Stimulated activated CD8-positive, alpha-beta memory T cell treated with anti-CD3 and anti-CD28 coated beads, Interleukin-2, amount 100 ng/mL, for 48 hours (primary cell): ENCODE results near the gene ARSG.
"Not testable (repeated sequence)": the region's sequence is repeated elsewhere in the genome, so short reads cannot be mapped to it uniquely, and the experiment has no call there.

Experiments used
- DNase-seq, 2 donors: peaks; one replicate each; pipeline ENCODE4 v3.0.0-alpha.2; 2020; ENCODE audit warnings: low read depth in 2 of 2

ARSG gene

DNA sequence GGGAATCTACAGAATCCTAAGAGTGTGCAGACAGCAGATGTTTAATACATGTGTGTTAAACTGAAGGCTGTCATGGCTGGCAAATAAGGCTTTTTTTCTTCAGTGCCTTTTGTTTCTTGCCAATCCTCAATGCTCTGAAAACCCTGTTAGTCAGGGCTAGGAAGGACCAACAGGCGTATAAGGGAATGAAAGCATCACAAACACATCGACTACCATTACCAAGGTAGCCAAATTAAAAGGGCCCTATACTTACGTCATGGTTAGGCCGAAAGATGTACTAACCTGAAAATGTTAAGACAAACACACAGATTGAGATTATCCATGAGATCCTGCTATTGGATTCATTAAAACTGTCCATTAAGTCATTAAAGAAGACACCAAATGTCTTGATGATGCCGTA, 13.5 kb upstream of the ARSG start:
- no peak for DNase-seq

DNA sequence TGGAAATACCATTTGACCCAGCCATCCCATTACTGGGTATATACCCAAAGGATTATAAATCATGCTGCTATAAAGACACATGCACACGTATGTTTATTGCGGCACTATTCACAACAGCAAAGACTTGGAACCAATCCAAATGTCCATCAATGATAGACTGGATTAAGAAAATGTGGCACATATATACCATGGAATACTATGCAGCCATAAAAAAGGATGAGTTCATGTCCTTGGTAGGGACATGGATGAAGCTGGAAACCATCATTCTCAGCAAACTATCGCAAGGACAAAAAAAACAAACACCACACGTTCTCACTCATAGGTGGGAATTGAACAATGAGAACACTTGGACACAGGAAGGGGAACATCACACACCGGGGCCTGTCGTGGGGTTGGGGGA, 9.3 kb upstream of the ARSG start:
- DNase-seq: not testable (repeated sequence)

DNA sequence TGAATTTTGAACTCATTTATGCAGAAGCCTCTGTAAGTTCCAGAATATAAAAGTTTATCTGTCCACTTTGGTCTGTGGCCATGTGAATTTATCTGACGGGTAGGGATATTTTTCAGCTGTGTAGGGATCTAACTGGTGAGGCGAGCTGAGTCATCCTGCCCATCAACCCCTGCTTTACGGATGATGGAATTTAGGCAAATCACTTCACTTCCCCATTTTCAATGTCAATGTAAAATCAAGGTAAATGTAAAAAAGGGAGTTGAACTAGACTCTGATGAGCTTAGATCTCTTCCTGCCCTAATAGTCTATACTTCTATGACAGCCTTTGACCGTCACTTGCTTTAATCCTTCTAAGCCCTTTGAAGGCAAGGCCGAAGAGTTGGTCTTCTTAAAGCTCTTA, 2.9 kb upstream of the ARSG start:
- no peak for DNase-seq

DNA sequence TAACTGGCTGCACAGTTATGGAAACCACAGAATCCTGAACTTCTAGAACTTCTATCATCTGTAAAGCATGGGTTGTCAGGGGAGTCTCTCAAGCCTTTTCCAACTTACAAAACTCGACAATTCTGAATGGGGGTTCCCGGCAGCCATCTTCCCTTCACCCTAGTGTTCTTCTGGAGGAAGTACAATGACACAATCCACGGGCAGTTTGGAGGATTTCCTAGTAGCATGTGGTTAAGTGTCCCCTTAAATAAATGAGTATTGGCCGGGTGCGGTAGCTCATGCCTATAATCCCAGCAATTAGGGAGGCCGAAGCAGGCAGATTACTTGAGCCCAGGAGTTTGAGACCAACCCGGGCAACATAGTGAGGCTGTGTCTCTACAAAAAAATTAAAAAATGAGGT, 2.5 kb upstream of the ARSG start:
- no peak for DNase-seq

DNA sequence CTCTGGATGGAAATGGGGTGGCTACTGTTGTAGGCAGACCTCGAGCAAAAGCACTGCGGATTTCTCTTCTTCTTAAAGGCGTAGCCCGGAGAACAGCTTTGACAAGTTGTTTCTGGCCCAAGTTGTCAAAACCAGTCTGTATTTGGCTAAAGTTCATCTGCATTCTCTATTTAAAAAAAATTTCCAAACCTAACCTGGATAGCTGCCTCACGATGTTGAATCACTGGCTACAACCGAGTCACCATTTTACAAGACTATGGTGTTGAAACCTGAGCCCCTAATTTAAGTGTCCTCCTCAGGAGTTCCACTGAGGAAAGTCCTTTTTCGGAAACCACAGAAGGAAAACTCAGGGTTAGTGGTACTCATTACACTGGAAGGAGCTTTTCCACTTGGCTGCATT, 1.8 kb upstream of the ARSG start:
- no peak for DNase-seq

DNA sequence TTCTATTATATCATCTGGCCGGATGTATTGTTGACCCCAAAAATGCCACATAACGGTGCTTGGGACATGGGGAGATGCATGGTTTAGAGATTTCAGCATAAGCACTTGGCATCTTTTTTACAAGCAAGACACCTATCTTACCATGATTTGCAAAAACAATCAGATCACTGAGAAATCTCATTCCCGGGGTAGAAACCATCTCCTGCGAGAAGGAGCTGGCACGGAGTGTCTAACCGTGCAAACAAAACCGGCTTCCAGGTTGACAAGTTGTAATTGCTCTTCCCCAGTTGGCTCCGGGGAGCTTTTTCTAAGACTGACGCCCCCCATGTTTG, 1.4 kb upstream of the ARSG start:
- no peak for DNase-seq

DNA sequence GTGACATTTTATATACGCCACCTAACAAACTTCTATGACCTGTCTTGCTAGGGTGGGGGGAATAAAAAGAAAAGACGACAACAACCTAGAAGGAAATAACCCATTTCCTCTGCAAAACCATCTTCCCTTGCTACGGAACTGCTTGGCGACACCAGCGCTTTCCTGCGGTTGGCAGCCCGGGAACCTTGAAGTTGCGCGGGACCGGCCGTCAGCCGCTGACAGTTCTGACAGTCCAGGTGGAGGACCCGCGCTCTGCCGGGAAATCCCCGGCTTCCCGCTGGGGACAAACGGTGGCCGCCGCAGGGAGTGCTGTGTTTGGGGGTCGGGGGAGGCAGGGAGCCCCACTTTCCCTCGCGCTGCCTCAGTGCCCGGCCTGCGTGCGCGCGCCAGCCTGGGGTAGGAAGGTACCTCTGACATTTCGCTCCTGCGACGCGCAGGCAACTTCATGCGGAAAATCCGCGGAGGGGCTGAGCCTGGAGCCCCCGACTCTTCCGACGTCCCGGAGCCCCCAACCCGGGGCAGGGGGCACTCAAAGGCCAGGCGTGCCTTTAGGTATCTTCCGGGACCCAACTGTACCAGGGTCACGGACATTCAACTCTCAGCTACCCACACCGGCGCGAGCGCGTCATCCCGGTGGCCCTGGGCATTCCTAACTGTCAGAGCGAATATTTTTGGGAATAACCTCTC, 884 bp upstream of the ARSG start:
- peak; percentile 29 to 38 for DNase-seq

DNA sequence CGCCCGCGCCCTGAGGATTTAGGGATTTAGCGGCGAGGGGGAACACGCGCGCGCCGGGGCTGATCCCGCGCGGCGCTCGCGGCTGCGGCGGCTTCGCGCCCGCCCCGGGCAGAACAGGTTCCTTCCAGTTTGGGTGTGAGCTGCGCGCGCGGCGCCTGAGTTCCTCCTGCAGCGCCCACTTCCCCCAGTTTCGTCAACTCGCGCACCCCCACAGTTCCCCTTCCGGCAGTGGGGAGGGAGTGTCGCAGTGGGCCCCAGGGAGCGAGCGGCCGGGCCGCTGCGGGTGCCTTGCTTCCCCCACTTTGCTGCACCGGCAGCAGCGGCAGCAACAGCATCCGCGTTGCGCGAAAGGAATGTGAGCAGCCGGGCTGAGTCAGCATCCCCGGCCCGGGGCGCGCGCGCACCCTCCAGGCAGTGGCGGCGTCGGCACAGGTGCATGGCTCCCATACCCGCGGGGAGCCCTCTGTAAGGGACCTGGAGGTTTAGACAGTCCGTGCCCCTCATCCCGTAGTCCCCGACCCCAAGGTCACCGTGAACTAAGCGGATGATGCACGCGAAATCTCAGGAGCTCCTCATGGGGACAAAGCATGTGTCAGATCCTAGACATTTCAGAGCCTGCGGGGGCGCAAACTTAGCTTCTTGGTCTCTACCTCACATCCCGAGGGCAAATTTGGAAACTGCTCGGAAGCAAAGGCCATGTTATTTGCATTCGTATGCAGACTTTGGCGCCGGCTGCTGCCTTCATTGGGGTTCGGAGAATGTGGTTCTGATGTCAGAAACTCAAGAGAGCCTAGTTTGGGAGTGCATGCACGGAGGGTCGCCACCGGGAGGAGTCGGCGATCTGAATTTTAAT, 767 bp downstream of the ARSG start:
- DNase-seq: peak; percentile 79 to 81

DNA sequence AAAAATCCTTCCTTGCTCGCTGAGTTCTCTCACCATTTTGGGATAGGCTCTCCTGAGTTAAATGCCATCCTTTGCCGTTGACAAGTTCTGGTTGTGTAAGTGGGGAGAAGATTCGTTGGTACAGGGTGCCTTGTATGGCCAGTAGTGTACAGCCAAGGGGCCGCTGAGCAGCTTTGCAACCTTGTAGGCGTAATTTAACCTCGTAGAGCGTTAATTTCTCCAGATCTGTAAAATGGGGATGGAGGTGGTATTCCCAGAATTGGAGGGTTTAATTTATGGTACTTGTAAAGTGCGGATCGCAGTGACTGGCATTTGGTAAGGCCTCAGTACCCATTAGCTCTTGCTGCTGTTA, 1.4 kb downstream of the ARSG start:
- no peak for DNase-seq

DNA sequence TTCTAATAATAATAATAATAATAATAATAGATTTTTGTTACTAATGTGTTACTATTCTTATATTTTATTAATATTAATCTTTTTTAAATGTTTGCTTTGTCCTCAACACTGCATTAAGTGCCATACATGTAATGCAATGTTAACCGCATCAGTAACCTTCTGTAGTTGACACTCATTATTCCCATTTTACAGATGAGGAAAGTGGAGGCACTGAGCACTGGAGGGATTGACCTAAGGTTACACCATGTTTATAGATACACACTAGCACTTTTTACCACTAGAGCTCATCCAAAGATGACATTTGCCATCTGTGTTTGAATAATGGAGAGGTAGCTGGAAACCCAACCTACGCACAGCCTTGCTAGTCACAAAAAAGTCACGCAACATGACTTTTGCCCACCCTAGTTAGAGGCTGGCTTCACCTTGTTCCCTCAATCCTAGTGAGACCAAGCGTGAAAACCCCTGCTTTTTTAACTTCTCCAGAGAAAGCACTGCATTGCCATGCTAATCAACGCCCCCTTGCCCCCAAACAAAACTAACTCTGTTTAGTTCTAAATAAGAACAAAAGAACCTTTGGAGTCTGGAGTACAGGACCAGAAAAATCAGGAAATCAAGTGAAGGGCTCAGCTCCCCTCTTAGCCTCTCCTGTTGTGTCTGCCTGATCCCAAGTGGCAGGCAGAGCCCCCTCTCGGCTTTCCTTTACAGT, 2.3 kb downstream of the ARSG start:
- no peak for DNase-seq

DNA sequence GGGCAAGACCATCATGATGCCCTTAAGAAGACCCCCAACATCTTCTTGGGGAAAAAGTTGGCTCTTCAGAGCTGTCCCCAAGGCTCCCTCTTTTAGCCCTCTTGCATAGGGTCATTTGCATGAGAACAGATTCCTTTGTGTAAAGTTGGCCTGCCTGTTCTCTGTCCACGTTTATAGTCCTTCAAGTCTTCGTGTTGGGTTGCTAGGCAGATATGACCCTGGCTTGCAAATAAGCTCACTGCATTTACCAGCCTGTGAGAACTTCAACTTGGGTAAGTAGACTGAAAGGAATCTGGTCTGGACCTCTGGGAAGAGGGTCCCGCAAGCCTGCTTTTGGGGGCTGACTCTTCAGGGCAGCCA, 2.9 kb downstream of the ARSG start:
- DNase-seq: no peak

DNA sequence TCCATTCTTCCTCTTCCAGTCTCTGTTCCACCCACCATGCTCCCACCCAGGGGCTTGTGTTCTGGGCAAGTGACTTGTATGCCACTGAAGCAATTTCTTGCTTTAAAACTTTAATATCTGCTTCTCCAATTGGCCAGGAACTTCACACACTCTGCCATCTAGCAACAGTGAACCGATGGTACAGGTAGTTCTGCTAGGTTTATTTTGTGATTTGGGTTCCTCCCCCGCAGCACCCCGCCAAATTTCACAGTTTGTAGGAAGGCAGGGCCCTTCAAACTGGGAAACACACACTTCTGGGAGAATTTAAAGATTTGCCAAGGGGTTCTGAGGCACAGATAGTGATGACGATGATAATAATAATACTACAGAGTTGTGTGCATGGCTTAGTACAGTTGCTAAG, 3.3 kb downstream of the ARSG start:
- DNase-seq: no peak

DNA sequence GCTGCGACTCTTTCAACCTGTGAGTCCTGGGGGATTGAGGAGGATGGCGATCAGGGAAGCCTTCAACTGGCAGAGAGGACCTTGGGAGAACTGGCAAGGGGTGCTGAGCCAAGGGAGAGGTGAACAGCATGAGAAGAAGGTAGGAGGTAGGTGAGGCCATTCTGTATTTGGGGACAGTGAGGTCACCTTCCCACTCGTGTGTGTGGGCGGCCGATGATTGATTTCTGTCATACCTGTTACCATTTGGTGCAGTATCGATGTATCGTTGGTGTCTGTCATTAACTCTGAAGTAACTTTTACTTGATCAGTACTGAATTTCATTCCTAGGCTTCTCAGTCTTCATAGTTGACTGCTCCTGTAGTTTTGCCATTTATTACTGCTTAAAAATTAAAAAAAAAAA, 3.8 kb downstream of the ARSG start:
- DNase-seq: peak; percentile 19 to 42

DNA sequence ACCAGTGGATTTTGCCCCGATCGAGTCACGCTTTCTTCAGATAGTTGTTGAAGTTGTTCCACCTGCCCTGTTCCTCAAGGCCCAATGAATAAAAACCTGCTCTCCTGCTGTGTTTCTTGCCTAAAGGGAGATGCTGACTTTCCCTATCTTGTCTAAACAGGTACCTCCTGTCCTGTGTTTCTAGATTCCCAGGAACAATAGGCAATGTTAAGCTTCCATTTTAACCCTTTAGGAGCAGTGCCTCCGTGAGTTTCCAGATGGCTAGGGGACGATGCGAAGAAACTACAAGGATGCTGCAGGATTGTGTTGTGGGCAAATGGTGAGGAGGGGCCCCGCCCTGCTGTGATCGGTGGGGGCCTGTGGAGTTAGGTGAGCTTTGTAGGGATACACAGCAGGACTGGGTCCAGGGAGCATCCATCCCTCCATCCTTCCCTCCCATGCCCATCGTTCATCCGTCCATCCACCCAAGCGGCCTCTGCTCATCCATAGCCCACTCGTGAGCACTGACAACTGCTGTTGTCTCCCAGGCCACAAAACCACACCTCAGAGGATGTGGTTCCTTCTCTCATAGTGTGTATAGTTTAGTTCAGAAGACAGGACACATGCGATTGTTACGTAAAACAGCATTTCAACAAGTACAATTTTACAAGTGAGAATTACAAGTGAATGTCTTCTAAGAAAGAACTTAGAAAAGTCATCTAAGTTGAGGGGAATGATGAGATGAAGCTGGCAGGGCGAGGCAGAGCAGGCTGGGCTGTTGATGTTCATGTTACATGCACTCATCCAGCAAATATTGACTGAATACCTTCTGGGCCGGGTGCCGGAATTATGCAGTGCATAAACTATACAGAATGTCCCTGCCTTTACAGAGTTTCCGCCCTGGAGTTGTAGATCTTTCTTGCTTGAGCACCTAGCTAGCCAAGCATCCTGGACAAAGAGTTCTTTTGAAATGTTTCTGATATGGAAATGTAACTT, 5.2 kb downstream of the ARSG start:
- peak in 1 of 2 donors; percentile 19 for DNase-seq

DNA sequence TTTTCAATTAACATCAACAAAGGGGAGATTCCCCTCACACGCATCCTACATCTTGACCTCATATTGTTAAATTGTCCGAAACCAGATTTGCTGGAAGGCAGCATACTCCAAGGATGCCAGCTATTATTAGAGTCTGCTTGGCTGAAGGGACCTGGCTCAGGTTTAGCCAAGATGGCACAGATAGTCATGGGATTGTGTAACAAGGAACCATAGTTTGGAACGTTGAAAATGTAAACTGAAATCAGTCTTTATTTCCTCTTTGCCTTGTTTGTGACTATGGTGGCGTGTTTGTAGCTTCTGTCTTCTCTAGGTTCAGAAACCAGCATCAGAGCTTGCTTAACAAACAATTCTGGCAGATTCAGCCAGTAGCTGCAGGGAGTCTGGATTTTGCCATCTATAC, 5.9 kb downstream of the ARSG start:
- DNase-seq: no peak

DNA sequence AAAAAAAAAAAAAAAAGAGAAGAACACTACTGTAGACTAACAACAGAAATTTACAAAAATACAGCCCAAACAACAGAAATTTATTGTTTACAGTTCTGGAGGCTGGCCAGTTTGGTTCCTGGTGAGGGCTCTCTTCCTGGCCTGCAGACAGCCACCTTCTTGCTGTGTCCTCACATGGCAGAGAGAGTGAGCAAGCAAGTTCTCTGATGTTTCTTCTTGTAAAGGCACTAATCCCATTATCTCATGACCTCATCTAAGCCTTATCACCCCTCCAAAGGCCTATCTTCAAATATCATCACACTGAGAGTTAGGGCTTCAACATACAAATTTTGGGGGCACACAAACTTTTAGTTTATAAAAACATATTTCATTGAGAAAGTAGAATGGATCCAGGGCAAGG, 7.3 kb downstream of the ARSG start:
- no peak for DNase-seq

DNA sequence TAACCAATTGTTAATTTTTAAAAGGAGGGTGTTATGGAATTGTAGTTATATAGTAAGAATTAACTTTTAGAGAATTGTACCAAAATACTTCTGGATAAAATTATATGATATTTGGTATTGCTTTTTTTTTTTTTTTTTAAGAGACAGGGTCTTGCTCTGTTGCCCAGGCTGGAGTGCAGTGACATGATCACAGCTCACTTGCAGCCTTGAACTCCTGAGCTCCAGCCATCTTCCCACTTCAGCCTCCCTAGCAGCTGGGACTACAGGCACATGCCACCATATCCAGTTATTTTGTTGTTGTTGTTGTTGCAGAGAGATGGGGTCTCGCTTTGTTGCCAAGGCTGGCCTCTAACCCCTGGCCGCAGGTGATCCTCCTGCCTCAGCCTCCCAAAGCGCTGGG, 8.5 kb downstream of the ARSG start:
- no peak for DNase-seq

DNA sequence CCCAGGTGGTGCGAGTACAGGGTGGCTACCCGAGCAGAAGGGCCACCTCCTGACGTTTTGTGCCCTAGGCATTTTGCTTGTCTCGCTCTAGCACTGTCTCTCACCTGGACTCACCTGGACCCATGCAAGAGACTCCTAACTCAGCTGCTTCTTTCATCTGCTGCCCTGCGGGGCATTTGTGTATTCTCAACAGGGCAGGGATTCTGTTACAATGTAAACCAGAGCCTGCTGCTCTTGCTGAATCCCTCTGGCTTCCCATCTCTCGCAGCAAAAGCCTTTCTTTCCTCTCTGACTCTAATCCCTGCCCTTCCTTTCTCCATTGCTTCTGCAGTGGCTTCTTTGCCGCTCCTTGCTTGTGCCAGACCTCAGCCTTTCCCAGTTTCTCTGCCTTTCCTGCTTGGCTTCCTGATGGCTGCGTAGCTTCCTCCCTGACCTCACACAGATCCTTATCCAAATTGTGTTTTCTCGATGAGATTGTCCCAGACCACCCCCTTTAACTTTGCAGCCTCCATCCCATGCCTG, 10.2 kb downstream of the ARSG start:
- no peak for DNase-seq

DNA sequence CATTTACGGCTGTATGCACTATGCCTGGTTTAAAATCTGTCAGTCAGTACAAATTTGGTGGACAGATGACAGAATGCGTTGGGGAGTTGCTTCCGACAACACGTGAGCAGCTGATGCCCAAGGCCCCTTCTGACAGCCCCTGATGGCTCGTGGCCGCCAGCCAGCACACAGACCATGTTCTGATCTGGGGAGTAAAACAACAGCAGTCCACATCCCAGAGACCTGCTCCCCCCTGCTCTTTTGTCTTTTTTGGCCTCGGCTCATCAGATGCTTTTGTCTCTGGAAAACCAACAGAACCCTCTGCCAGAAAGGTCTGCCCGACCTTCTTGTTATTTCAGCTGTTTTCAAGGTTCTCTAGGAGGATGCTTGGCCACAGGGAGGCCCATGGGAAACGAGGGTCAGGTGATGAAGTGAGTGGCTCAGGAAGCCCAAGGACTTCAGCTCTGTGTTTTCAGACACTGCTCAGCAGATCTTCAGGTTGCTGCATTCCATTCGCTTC, 10.8 kb downstream of the ARSG start:
- DNase-seq: no peak

DNA sequence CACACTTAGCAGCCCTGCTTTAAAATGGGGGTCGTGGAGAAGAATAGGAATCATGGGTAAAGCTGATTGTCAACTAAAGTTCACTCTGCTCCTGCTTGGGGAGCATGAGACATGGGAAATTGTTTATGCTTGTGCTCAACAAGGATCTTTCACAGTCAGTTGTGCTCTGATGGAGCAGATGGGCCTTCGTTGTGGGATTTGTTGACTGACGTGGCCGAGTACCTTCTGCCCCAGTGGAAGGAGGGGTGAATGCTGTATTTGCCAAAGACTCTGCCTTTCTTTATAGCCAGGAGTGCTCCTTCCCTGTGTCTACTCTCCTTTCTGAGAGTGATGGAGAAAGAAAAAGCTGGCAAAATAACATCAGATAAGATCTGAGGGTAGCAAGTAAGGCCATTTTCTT, 11.4 kb downstream of the ARSG start:
- no peak for DNase-seq

DNA sequence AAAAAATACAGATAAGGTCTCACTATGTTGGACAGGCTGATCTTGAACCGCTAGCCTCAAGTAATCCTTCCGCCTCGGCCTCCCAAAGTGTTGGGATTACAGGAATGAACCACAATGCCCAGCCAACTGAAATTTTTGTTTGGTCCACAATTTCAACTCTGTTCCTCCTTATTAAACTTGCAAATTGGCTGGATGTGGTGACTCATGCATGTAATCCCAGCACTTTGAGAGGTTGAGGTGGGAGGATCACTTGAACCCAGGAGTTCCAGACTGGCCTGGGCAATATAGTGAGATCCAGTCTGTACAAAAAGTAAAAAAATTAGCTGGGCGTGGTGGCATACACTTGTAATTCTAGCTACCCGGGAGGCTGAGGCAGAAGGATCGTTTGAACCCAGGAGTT, 13.4 kb downstream of the ARSG start:
- no peak for DNase-seq

DNA sequence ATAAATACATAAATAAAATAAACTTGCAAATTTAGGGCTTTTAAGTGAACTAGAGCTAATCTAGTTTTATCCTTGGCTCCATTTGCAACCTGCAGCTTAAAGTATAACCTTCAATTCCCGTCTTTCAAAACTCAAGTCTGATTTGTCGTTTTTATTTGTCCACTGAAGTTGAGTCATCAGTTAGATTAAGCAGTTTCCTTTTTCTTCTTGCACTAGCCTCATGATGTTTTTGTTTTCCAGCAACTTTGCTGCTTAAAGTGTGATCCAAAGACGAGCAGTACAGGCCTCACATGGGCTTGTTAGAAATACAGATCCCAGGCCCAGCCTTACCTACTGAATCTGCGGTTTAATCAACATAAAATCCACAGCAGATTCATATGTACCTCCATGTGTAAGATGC, 13.8 kb downstream of the ARSG start:
- no peak for DNase-seq
